ENCODE measurements around the gene GATA5. TPM values are rescaled to one million over a fixed set of nuclear protein-coding genes. Genes with fewer than 3 reads are reported as not detected.

The GATA5 gene
- total and polyA plus RNA-seq, 5 donors, result 1.5 to 3.1 (median 2.4) TPM

DNA sequence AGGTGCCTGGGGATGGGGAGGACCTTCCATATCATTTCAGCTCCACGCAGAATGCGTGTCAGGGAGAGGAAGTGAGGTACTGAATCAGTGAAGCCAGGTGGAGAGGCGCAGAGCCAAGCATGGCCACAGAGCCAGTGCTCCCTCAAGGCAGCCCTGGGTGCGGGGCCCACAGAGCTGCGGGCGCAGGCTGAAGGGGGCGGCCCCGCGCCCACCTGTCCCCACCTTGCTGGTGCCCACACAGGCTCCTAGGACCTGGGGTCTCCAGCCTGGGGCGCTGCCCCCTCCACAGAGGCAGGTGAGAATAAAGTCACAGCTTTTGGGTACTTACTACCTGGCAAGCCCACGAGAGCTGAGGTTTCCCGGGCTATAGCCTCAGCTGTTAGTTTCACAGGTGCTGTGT is 40.0 kb upstream of the GATA5 start:
- Histone ChIP-seq H3K4me1 (ENCODE audit: control insufficient read depth, insufficient read depth, low read length) (no peaks in the 10 kb centered on the region), H3K27ac (ENCODE audit: low read length) (no peak overlapping the region), H3K9me3 (ENCODE audit: control insufficient read depth, low read length) (no peaks in the 10 kb centered on the region), H3K4me3 (ENCODE audit: low read length) (no peak overlapping the region), H3K27me3 (ENCODE audit: control insufficient read depth, insufficient read depth) (no peaks in the 10 kb centered on the region)
- WGBS, result 91% methylated on average over 12 of the region's 12 CpGs
- ATAC-seq, result no peak
- DNase-seq, result no peak
- intact Hi-C loops (cut with DNase I), result no loop called here

- no peak for DNase-seq
- intact Hi-C loops (cut with DNase I), result no loop called here
- Histone ChIP-seq H3K9me3 (ENCODE audit: control insufficient read depth, low read length) (no peaks in the 10 kb centered on the region), H3K4me1 (ENCODE audit: control insufficient read depth, insufficient read depth, low read length) (no peaks in the 10 kb centered on the region), H3K27ac (ENCODE audit: low read length) (no peak overlapping the region), H3K4me3 (ENCODE audit: low read length) (no peak overlapping the region), H3K27me3 (ENCODE audit: control insufficient read depth, insufficient read depth) (no peaks in the 10 kb centered on the region)
- 89% methylated on average over 16 of the region's 16 CpGs for WGBS
- no peak for ATAC-seq
Observed at GRCh38 chr20:62515280-62515679, 39.5 kb upstream of the GATA5 start.

DNA sequence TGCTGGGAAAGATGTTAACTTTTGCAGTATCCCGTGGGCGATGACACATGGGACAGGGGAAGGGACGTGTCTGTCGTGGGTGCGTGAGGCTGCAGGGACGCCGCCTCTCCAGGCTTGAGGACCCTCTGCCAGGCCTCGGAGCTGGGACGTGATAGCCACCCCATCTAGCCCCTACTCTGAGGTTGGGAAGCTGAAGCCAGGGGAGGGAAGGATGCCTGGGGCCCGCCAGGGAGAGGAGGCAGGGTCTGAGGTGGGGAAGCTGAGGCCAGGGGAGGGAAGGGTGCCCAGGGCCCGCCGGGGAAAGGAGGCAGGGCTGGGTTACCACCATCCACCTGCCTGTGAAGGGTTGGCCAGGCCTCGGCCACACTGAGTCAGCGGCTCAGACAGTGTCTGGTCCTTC is 38.2 kb upstream of the GATA5 start:
- intact Hi-C loops (cut with DNase I), result no loop called here

GRCh38 chr20:62511915-62512610 is 36.3 kb upstream of the GATA5 start:
- DNase-seq (no peak), ATAC-seq (peak; percentile 32 to 46)
- Histone ChIP-seq H3K27ac (ENCODE audit: low read length) (peak overlapping the region; percentile 38), H3K27me3 (ENCODE audit: control insufficient read depth, insufficient read depth) (no peaks in the 10 kb centered on the region), H3K9me3 (ENCODE audit: control insufficient read depth, low read length) (no peaks in the 10 kb centered on the region), H3K4me3 (ENCODE audit: low read length) (no peak overlapping the region), H3K4me1 (ENCODE audit: control insufficient read depth, insufficient read depth, low read length) (no peaks in the 10 kb centered on the region)
- intact Hi-C loops (cut with DNase I), result no loop called here
- WGBS, result 48% methylated on average over 24 of the region's 24 CpGs

More for the DNA sequence above, 38.2 kb upstream of the GATA5 start:
- Histone ChIP-seq H3K4me1 (ENCODE audit: control insufficient read depth, insufficient read depth, low read length) (no peaks in the 10 kb centered on the region), H3K27ac (ENCODE audit: low read length) (no peak overlapping the region), H3K4me3 (ENCODE audit: low read length) (no peak overlapping the region), H3K27me3 (ENCODE audit: control insufficient read depth, insufficient read depth) (no peaks in the 10 kb centered on the region), H3K9me3 (ENCODE audit: control insufficient read depth, low read length) (no peaks in the 10 kb centered on the region)
- WGBS, result 91% methylated on average over 14 of the region's 14 CpGs
- DNase-seq, result no peak
- ATAC-seq, result no peak

DNA sequence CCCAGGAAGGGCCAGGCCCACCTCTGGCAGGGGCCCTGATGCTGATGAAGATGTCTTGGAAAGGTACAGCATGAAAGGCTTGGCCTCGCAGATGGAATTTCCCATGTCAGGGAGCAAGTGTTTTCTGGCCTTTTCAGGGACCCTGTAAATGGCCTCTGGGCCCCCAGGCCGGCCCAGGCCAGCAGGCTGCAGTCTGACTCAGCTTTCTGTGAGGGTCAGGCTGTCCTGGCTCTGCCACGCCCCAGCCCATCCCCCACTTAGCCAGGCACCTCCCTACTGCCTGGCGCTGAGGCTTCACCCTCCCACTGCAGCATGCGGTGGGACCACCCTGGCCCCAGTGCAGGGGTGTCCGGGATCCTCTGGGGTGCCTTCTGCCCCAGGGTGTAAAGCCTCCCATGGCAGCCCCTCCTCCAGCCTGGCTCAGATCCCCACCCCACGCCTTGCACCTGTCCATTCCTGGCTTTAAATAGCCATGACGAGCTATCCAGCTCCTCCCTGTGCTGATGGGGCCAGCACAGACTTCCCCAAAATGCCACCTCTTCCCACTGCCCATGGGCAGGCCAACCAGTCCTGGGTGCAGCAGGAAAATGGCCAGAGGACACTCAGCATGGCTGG is 35.6 kb upstream of the GATA5 start:
- H3K9me3 ChIP-seq (ENCODE audit: control insufficient read depth, low read length), result no peaks in the 10 kb centered on the region
- H3K27ac ChIP-seq (ENCODE audit: low read length), result no peak overlapping the region
- no peak overlapping the region for H3K4me3 ChIP-seq (ENCODE audit: low read length)
- ATAC-seq (peak in 1 of 2 donors; percentile 6), DNase-seq (no peak)
- no peaks in the 10 kb centered on the region for H3K27me3 ChIP-seq (ENCODE audit: control insufficient read depth, insufficient read depth)
- intact Hi-C loops (cut with DNase I), result no loop called here
- H3K4me1 ChIP-seq (ENCODE audit: control insufficient read depth, insufficient read depth, low read length), result no peaks in the 10 kb centered on the region
- WGBS, result 70% methylated on average over 8 of the region's 8 CpGs

GRCh38 chr20:62508641-62509051 is 32.9 kb upstream of the GATA5 start:
- intact Hi-C loops (cut with DNase I), result loop anchor here in 3 of 4 donors (10.0 kb wide), 3 partner anchors 106 to 286 kb away; partner anchors contain the start of gene MRGBP (in 1 of the 3)

GRCh38 chr20:62507991-62508640 is 32.3 kb upstream of the GATA5 start:
- Histone ChIP-seq H3K27ac (ENCODE audit: low read length) (no peak overlapping the region), H3K4me3 (ENCODE audit: low read length) (no peak overlapping the region), H3K9me3 (ENCODE audit: control insufficient read depth, low read length) (no peaks in the 10 kb centered on the region), H3K27me3 (ENCODE audit: control insufficient read depth, insufficient read depth) (no peaks in the 10 kb centered on the region), H3K4me1 (ENCODE audit: control insufficient read depth, insufficient read depth, low read length) (no peaks in the 10 kb centered on the region)
- DNase-seq (no peak), ATAC-seq (no peak)
- 84% methylated on average over 22 of the region's 22 CpGs for WGBS
- intact Hi-C loops (cut with DNase I), result loop anchor here in 3 of 4 donors (10.0 kb wide), 3 partner anchors 107 to 287 kb away; partner anchors contain the start of gene MRGBP (in 1 of the 3)

More at GRCh38 chr20:62508641-62509051, 32.9 kb upstream of the GATA5 start:
- H3K4me3 ChIP-seq (ENCODE audit: low read length), result no peak overlapping the region
- 87% methylated on average over 6 of the region's 6 CpGs for WGBS
- no peak for ATAC-seq
- H3K9me3 ChIP-seq (ENCODE audit: control insufficient read depth, low read length), result no peaks in the 10 kb centered on the region
- H3K27me3 ChIP-seq (ENCODE audit: control insufficient read depth, insufficient read depth), result no peaks in the 10 kb centered on the region
- H3K27ac ChIP-seq (ENCODE audit: low read length), result no peak overlapping the region
- DNase-seq, result no peak
- no peaks in the 10 kb centered on the region for H3K4me1 ChIP-seq (ENCODE audit: control insufficient read depth, insufficient read depth, low read length)

GRCh38 chr20:62507323-62507722 is 31.5 kb upstream of the GATA5 start:
- DNase-seq, result no peak

DNA sequence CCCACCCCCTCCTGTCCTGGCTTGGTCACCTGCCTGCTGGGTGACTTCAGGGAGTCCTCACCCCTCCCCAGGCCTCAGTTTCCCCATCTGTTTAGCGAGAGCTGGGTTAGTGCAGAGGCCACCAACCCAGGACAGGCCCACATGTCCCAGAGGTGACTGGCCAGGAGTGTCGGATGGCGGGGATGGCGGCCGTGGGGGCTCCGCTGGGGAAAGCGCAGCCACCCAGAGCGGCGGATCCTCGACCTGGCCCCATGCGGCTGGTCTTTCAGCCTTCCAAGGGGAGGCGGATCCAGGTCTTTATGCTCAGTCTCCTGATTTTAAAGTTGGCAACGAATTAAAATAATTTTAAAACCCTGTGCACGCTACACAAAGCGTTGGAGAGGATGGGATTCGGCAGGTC is 31.0 kb upstream of the GATA5 start:
- ATAC-seq (no peak), DNase-seq (no peak)
- H3K9me3 ChIP-seq (ENCODE audit: control insufficient read depth, low read length), result no peaks in the 10 kb centered on the region
- no peak overlapping the region for H3K27ac ChIP-seq (ENCODE audit: low read length)
- H3K4me1 ChIP-seq (ENCODE audit: control insufficient read depth, insufficient read depth, low read length), result no peaks in the 10 kb centered on the region
- WGBS, result 94% methylated on average over 16 of the region's 16 CpGs
- intact Hi-C loops (cut with DNase I), result loop anchor here in 3 of 4 donors (10.0 kb wide), 3 partner anchors 108 to 288 kb away; partner anchors contain the start of gene MRGBP (in 1 of the 3)
- H3K4me3 ChIP-seq (ENCODE audit: low read length), result no peak overlapping the region
- no peaks in the 10 kb centered on the region for H3K27me3 ChIP-seq (ENCODE audit: control insufficient read depth, insufficient read depth)

More at GRCh38 chr20:62507323-62507722, 31.5 kb upstream of the GATA5 start:
- WGBS, result 63% methylated on average over 7 of the region's 7 CpGs
- Histone ChIP-seq H3K4me3 (ENCODE audit: low read length) (no peak overlapping the region), H3K9me3 (ENCODE audit: control insufficient read depth, low read length) (no peaks in the 10 kb centered on the region), H3K27ac (ENCODE audit: low read length) (no peak overlapping the region), H3K4me1 (ENCODE audit: control insufficient read depth, insufficient read depth, low read length) (no peaks in the 10 kb centered on the region), H3K27me3 (ENCODE audit: control insufficient read depth, insufficient read depth) (no peaks in the 10 kb centered on the region)
- intact Hi-C loops (cut with DNase I), result loop anchor here in 3 of 4 donors (10.0 kb wide), 3 partner anchors 107 to 287 kb away; partner anchors contain the start of gene MRGBP (in 1 of the 3)
- ATAC-seq, result no peak

- DNase-seq (no peak), ATAC-seq (no peak)
- Histone ChIP-seq H3K27ac (ENCODE audit: low read length) (no peak overlapping the region), H3K4me3 (ENCODE audit: low read length) (no peak overlapping the region), H3K27me3 (ENCODE audit: control insufficient read depth, insufficient read depth) (no peaks in the 10 kb centered on the region), H3K9me3 (ENCODE audit: control insufficient read depth, low read length) (no peaks in the 10 kb centered on the region), H3K4me1 (ENCODE audit: control insufficient read depth, insufficient read depth, low read length) (no peaks in the 10 kb centered on the region)
- WGBS, result 78% methylated on average over 9 of the region's 9 CpGs
- intact Hi-C loops (cut with DNase I), result loop anchor here in 3 of 4 donors (10.0 kb wide), 3 partner anchors 109 to 289 kb away; partner anchors contain the start of gene MRGBP (in 1 of the 3)
Observed at GRCh38 chr20:62506087-62506486, 30.3 kb upstream of the GATA5 start.
